ES-I3 (cell line): ENCODE data around the gene TRIM71.

ENCODE experiments used
- H3K36me3 ChIP-seq: 2 replicates; pipeline ENCODE4 v1.6.1; 2013; ENCODE audit warnings: mild to moderate bottlenecking, low read length, control low read depth, moderate library complexity; ENCODE audit not compliant: insufficient read depth
- H3K4me1 ChIP-seq: 2 replicates; pipeline ENCODE4 v1.6.1; 2013; ENCODE audit warnings: mild to moderate bottlenecking, control low read depth, low read length; ENCODE audit not compliant: insufficient read depth
- H3K9ac ChIP-seq: 2 replicates; pipeline ENCODE4 v1.6.1; 2013; ENCODE audit warnings: low read depth, mild to moderate bottlenecking, low read length, moderate library complexity
- H3K9me3 ChIP-seq: 2 replicates; pipeline ENCODE4 v1.6.1; 2013; ENCODE audit warnings: mild to moderate bottlenecking, low read length, moderate library complexity; ENCODE audit not compliant: control insufficient read depth, insufficient read depth

Gene TRIM71

GRCh38 chr3:32946973-32947788 lies 129.4 kb downstream of the TRIM71 start:
- H3K9me3 ChIP-seq: no peaks in the 10 kb centered on the region
- H3K4me1 ChIP-seq: no peaks in the 10 kb centered on the region
- H3K36me3 ChIP-seq: no peaks in the 10 kb centered on the region
- H3K9ac ChIP-seq: no peak overlapping the region
